SU-DHL-6 (cell line): Measurements from ENCODE around the gene PARS2.

ENCODE experiments used
- H2AFZ ChIP-seq: fragments of 200-600 bp; sonication (generic); 2 replicates; pipeline ENCODE4 v1.6.1; 2014; ENCODE audit warnings: low read depth, mild to moderate bottlenecking, moderate library complexity, mixed read lengths, antibody characterized with exemption, low read length; ENCODE audit not compliant: severe bottlenecking
- H3F3A ChIP-seq: fragments of 200-600 bp; shearing (Covaris generic); 2 replicates; pipeline ENCODE4 v1.6.0; 2016; ENCODE audit warnings: antibody characterized with exemption, mild to moderate bottlenecking; ENCODE audit not compliant: insufficient read depth
- H3K27ac ChIP-seq: fragments of 200-600 bp; sonication (generic); 2 replicates; pipeline ENCODE4 v1.5.1; 2016; ENCODE audit warnings: low read depth, mild to moderate bottlenecking, low read length, moderate library complexity, mixed read lengths
- H3K27me3 ChIP-seq: fragments of 200-600 bp; sonication (generic), shearing (Covaris generic); 2 replicates; pipeline ENCODE4 v1.6.0; 2014; ENCODE audit warnings: mild to moderate bottlenecking, low read length
- H3K36me3 ChIP-seq: fragments of 200-600 bp; sonication (generic); 2 replicates; pipeline ENCODE4 v1.6.1; 2014; ENCODE audit warnings: mild to moderate bottlenecking, low read length, mixed read lengths
- H3K4me2 ChIP-seq: fragments of 300-600, 200-600 bp; shearing (Covaris generic), sonication (generic); 2 replicates; pipeline ENCODE4 v1.6.0; 2014; ENCODE audit warnings: low read length, low read depth, mild to moderate bottlenecking; ENCODE audit not compliant: poor library complexity, severe bottlenecking
- H3K4me3 ChIP-seq: fragments of 200-600 bp; sonication (generic); 2 replicates; pipeline ENCODE4 v1.5.1; 2014; ENCODE audit warnings: antibody characterized with exemption, low read length, mild to moderate bottlenecking, mixed read lengths; ENCODE audit not compliant: insufficient read depth, poor library complexity, severe bottlenecking
- H3K79me2 ChIP-seq: fragments of 200-600 bp; sonication (generic); 2 replicates; pipeline ENCODE4 v1.6.1; 2014; ENCODE audit warnings: mild to moderate bottlenecking, low read length, moderate library complexity; ENCODE audit not compliant: insufficient read depth
- H3K9ac ChIP-seq: fragments of 200-600 bp; sonication (generic); 2 replicates; pipeline ENCODE4 v1.7.0; 2014; ENCODE audit warnings: mild to moderate bottlenecking, low read length
- H3K9me2 ChIP-seq: fragments of 200-600 bp; sonication (generic); replicated peaks from 2 replicates; pipeline ENCODE4 v1.6.1; 2014; ENCODE audit warnings: low read length; ENCODE audit not compliant: insufficient read depth
- H3K9me3 ChIP-seq: fragments of 200-600 bp; sonication (generic); 2 replicates; pipeline ENCODE4 v1.6.1; 2014; ENCODE audit warnings: low read length, mixed read lengths; ENCODE audit not compliant: insufficient read depth
- H4K20me1 ChIP-seq: fragments of 200-600 bp; sonication (generic); 2 replicates; pipeline ENCODE4 v1.6.1; 2014; ENCODE audit warnings: low read depth, mild to moderate bottlenecking, antibody characterized with exemption, low read length, moderate library complexity, mixed read lengths
- CTCF ChIP-seq: fragments of 200-600 bp; sonication (generic); IDR thresholded peaks from one replicate; pipeline ENCODE4 v1.5.1; 2017; ENCODE audit warnings: antibody characterized with exemption, mild to moderate bottlenecking, low read length, moderate library complexity; ENCODE audit not compliant: insufficient read depth, poor library complexity, severe bottlenecking
- EZH2phosphoT487 ChIP-seq: fragments of 200-600 bp; sonication (generic), shearing (Covaris generic); conservative IDR thresholded peaks from 2 replicates; pipeline ENCODE4 v1.6.1; 2018; ENCODE audit warnings: mild to moderate bottlenecking, antibody characterized with exemption, low read length, moderate library complexity, mixed read lengths

The PARS2 gene

GRCh38 chr1:54745864-54746263 is 18.5 kb downstream of the PARS2 start:
- Histone ChIP-seq H3K27me3 (no peaks in the 10 kb centered on the region), H3K4me3 (no peak overlapping the region), H3K79me2 (no peaks in the 10 kb centered on the region), H2AFZ (no peak overlapping the region), H3K36me3 (no peaks in the 10 kb centered on the region), H4K20me1 (no peaks in the 10 kb centered on the region), H3F3A (no peaks in the 10 kb centered on the region), H3K9me3 (no peaks in the 10 kb centered on the region), H3K9ac (no peak overlapping the region), H3K27ac (no peak overlapping the region), H3K4me2 (no peak overlapping the region), H3K9me2 (no peaks in the 10 kb centered on the region)
- TF ChIP-seq EZH2phosphoT487 (no peak), CTCF (no peak)

DNA sequence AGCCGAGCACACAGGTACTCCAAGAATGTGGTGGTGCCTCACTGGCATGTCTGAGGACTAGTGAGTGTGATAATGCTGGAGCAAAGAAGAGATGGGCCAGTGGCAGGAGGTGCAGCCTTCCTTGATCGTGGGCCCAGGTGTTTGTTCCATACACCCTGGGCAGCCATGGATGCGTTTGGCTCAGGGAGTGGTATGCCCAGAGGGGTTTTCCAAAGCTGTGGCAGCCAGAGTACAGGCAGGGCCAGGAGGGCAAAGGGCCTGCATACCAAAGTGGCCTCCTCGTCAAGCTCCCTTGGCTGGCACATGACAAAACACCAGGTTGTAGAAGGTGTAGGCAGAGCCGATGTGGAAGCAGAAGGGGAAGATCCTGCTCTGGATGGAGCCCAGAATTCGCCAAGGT is 19.0 kb downstream of the PARS2 start:
- H3F3A ChIP-seq: no peaks in the 10 kb centered on the region
- H2AFZ ChIP-seq: no peak overlapping the region
- no peaks in the 10 kb centered on the region for H3K79me2 ChIP-seq
- H3K4me3 ChIP-seq: no peak overlapping the region
- no peaks in the 10 kb centered on the region for H3K9me3 ChIP-seq
- no peak overlapping the region for H3K4me2 ChIP-seq
- H3K9me2 ChIP-seq: no peaks in the 10 kb centered on the region
- H3K27ac ChIP-seq: no peak overlapping the region
- H3K36me3 ChIP-seq: no peaks in the 10 kb centered on the region
- no peaks in the 10 kb centered on the region for H3K27me3 ChIP-seq
- no peak for TF ChIP-seq EZH2phosphoT487
- TF ChIP-seq CTCF: no peak
- H4K20me1 ChIP-seq: no peaks in the 10 kb centered on the region
- no peak overlapping the region for H3K9ac ChIP-seq

GRCh38 chr1:54744696-54745095 is 19.6 kb downstream of the PARS2 start:
- H3K79me2 ChIP-seq: no peaks in the 10 kb centered on the region
- no peak overlapping the region for H3K9ac ChIP-seq
- no peak overlapping the region for H3K27ac ChIP-seq
- H2AFZ ChIP-seq: no peak overlapping the region
- H3K4me3 ChIP-seq: no peak overlapping the region
- no peak overlapping the region for H3K4me2 ChIP-seq
- no peaks in the 10 kb centered on the region for H3K36me3 ChIP-seq
- H3F3A ChIP-seq: no peaks in the 10 kb centered on the region
- H3K9me3 ChIP-seq: no peaks in the 10 kb centered on the region
- H3K27me3 ChIP-seq: no peaks in the 10 kb centered on the region
- no peak for TF ChIP-seq EZH2phosphoT487
- no peak for TF ChIP-seq CTCF
- no peaks in the 10 kb centered on the region for H3K9me2 ChIP-seq
- no peaks in the 10 kb centered on the region for H4K20me1 ChIP-seq
